ENCODE data around the gene ITGAD.

ITGAD gene

GRCh38 chr16:31459687-31460581 lies 66.8 kb downstream of the ITGAD start:
- peak; percentile 100 for DNase-seq (ENCODE audit: low spot score)

DNA sequence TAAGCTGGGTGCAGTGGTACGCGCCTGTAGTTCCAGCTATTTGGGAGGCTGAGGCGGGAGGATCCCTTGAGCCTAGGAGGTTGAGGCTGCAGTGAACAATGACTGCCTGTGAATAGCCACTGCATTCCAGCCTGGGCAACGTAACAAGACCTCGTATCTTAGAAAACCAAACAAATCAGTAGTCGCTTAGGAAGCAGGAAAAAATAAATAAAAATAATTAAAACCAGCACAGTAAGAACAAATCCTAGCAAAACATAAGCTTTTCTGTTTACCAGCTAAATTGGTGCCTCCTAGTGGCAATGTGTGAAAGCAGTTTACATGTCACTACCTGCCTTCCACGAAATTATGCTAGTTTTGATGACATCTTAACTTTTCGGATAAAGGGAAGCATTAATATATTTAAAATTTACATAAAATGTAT lies 67.5 kb downstream of the ITGAD start:
- DNase-seq (ENCODE audit: low spot score): peak; percentile 56

DNA sequence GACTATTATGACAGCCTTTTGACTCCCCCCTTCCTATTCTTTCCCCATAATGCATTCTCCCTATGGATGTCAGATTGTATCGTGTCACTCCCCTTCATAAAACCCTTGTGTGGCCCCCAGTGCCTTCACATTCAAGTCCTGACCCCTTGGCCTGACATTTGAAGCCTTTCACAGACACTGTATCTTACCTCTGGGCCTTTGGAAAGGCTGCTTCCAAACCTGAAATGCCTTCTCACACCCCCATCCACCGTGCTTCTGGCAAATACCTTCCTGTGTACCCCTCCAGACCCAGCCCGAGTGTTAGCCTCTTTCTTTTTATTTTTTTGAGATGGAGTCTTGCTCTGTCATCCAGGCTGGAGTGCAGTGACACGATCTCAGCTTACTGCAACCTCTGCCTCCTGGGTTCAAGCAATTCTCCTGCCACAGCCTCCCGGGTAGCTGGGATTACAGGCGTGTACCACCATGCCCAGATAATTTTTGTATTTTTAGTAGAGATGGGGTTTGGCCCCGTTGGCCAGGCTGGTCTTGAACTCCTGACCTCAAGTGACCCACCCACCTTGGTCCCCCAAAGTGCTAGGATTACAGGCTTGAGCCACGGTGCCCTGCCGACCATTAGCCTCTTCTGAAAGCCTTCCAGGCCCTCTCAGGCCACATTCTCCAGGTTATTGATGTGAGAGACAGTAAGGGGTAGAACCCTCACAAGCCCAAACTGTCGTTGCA lies 68.2 kb downstream of the ITGAD start:
- DNase-seq (ENCODE audit: low spot score): no peak

- DNase-seq (ENCODE audit: low spot score): no peak
Measured at GRCh38 chr16:31461921-31462804, 69.0 kb downstream of the ITGAD start.

DNA sequence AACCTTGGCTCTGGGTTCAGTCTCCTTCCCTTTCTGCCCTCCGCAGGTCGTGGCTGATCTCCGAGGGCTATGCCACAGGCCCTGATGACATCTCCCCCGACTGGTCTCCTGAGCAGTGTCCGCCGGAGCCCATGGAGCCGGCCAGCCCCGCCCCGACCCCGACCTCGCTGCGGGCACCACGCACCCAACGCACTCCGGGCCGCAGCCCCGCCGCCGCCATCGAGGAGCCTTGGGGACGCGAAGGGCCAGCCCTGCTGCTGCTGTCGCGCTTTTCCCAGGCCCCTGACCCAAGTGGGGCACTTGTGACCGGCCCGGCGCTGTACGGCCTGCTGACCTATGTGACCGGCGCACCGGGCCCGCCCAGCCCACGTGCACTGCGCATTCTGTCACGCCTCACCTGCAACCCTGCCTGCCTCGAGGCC lies 71.2 kb downstream of the ITGAD start:
- DNase-seq (ENCODE audit: low spot score): no peak

DNA sequence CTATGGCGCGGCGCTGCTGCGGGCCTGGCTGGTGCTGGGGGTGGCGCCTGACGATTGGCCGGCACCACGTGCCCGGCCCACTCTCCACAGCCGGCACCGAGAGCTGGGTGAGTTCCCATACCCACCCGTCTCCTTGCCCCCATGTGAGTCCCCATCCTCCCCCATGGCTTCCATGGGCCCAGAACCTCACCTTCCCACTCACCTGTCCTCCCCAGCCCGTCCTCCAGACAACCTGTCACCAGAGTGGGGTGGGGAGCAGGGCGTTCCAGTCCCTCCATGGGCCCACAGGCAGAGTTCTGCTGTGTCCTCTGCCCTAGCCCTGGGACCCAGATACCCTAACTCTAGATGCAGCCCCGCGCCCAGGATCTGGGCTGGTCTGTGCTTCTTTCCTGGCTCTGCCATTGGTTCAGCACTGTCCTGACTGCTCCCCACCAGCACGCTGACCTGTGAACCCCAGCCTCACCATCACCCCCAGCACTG lies 71.7 kb downstream of the ITGAD start:
- no peak for DNase-seq (ENCODE audit: low spot score)

DNA sequence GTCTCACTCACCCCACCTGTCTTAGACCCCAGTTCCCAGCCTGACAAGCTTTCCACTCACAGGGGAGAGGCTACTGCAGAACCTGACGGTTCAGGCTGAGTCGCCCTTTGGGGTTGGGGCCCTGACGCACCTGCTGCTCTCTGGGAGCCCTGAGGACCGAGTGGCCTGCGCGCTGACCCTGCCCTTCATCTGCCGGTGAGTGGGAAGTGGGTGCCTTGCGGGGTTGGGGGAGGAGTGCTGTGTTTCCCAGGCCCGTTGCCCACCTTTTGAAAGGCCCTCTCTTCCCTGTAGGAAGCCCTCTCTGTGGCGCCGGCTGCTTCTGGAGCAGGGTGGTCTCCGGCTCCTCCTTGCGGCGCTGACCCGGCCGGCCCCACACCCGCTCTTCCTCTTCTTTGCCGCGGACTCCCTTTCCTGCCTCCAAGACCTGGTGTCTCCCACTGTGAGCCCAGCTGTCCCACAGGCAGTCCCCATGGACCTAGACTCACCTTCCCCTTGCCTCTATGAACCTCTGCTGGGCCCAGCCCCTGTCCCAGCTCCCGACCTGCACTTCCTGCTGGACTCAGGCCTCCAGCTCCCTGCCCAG lies 72.7 kb downstream of the ITGAD start:
- no peak for DNase-seq (ENCODE audit: low spot score)

DNA sequence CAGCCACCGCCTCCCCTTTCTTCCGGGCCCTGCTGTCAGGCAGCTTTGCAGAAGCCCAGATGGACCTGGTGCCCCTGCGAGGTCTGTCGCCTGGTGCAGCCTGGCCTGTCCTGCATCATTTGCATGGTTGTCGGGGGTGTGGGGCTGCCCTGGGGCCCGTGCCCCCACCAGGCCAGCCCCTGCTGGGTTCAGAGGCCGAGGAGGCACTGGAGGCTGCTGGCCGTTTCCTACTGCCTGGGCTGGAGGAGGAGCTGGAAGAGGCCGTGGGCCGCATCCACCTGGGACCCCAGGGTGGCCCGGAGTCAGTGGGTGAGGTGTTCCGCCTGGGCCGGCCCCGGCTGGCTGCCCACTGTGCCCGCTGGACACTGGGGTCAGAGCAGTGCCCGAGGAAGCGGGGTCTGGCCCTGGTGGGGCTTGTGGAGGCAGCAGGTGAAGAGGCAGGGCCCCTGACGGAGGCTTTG lies 73.3 kb downstream of the ITGAD start:
- DNase-seq (ENCODE audit: low spot score): no peak

DNA sequence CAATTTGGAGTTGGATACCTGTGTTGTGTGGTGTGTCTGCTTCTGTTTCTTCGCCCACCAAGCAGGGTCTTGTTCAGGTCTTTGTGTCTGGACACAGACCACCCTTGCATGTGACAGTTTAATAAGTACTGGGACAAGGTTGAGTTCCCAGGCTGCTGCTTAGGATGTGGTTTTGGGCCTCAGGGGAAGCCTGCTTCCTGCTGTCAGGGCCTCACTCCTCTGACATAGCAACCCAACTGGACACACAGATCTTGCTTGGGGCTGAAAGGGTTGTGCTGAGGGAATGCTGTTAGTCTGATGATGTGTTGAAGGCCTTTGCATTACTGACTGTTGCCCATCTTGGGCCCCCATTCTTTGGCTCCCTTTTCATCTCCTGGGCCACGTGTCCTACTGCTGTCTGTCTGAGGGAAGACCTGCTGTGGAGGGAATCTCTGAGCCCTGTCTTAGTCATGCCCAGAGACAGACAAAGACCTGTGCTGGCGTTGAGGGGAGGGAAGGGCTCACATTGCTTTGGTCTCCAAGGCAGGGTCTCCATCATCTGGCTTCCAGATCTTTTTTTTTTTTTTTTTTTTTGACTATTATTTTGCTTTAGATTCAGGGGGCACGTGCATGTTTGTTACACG lies 74.1 kb downstream of the ITGAD start:
- DNase-seq (ENCODE audit: low spot score): no peak

GRCh38 chr16:31467858-31468257 lies 74.7 kb downstream of the ITGAD start:
- DNase-seq (ENCODE audit: low spot score): no peak

DNA sequence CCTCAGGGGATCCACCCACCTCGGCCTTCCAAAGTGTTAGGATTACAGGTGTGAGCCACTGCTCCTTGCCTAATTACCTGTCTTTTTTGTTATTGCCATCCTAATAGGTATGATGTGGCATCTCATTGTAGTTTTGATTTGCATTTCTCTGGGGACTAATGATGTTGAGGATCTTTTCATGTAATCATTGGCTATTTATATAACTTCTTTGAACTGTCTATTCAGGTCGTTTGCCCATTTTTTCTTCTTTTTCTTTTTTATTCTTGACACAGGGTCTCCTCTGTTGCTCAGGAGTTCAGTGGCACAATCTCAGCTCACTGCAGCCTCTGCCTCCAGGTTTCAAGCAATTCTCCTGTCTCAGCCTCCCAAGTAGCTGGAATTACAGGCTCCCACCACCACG lies 77.5 kb downstream of the ITGAD start:
- no peak for DNase-seq (ENCODE audit: low spot score)

GRCh38 chr16:31471241-31471874 lies 78.2 kb downstream of the ITGAD start:
- no peak for DNase-seq (ENCODE audit: low spot score)

GRCh38 chr16:31471875-31472708 lies 79.0 kb downstream of the ITGAD start, which contains the start of gene TGFB1I1:
Gene TGFB1I1, plus strand, starts transcription at chr16:31472152. Its CDS starts 37 bp downstream, at chr16:31472189.
- DNase-seq (ENCODE audit: low spot score): no peak

DNA sequence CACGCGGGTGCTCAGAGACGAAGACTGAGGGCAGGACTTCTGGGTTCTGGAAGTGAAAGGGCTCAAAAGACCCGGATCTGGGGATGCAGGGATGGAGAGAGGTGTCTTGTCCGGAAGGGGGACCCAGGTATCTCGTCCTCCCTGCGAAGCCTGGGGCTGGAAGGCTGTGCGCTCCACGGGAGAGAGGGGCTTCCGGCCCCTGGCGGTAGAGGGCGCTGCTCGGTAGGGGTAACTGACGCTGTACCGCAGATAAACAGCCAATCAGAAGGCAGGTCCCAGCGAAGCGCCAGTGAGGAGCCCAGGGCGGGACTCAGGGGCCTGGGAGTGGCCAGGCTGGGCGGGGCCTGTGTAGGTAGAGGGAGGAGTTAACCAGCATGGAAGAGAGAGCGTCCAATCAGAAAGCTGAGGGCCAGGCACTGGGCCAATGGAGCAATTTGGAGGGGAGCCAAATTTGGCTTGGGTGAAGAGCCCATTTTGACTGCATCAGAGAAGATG lies 79.6 kb downstream of the ITGAD start:
- peak; percentile 29 for DNase-seq (ENCODE audit: low spot score)

GRCh38 chr16:31473264-31473984 lies 80.3 kb downstream of the ITGAD start:
- DNase-seq (ENCODE audit: low spot score): no peak

GRCh38 chr16:31474173-31474714 lies 81.1 kb downstream of the ITGAD start:
- DNase-seq (ENCODE audit: low spot score): no peak

DNA sequence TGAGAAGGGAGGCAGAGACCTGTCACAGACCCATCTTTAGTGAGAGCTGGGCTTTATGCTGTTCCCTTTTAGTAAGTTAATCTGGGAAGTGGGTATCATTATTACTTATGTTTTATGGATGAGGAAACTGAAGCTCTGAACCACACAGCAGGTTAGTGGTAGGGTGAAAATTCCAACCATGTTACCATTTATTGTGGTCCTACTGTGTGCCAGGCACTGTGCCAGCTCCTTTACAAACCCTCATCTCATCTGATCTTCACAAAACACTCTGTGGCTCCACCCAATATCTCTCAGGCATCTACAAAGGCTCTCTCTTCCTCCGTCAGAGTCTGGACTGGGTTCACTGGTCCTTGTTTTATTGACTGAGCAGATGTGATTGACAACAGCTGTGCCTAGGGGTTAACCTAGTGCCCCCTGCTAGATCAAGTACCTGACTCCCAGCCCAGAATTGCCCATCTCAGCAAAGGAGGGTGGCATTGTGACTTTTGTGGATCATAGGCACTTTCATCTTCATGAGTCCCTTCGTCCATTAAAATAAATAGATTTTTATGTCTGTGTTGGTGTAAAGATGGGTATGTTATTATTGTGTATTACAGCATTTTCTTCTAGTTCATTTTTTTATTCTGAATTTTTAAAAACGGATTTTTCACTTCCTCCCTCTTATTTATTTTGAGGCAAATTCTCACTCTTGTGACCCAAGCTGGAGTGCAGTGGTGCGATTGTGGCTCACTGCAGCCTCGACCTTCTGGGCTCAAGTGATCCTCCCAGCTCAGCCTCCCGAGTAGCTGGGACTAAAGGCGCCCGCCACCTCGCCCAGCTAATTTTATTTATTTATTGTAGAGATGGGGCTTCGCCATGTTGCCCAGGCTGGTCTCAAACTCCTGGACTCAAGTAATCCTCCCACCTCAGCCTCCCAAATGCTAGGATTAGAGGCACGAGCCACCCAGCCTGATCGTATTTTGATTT lies 81.9 kb downstream of the ITGAD start:
- DNase-seq (ENCODE audit: low spot score): no peak

Measured in CD4-positive, alpha-beta T cell treated with Interleukin-15 for 4 hours (primary cell).